GM18498 (cell line): Measurements from ENCODE around the gene SLIT1.

ENCODE experiments used
- ATAC-seq: cut with Tn5 transposase; IDR thresholded peaks from one replicate; pipeline ENCODE4 v1.9.1; 2021; ENCODE audit warnings: mild to moderate bottlenecking, moderate library complexity; ENCODE audit not compliant: unreplicated experiment

SLIT1 gene

DNA sequence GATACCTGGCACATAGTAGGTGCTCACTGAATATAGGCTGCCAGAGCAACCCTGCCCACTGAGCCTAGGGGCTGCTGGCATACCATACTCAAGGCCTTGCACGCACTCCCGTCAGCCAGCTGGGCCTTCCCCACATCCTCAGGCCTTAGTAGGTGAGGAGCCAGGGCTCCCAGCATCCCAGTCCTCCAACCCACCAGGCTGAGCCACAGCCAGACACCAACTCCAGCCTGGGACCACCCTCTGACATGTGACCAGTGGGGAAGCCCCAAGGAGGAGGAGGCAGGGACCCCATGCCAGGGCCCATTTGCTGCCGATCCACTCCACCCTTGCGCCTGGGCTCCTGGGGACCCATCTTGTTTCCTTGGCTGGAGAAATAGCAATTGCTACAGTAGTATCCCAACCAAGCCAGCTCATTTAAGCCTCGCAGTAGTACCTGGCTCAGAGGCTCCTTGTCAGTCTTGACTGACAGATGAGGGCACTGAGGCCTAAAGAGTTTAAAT, 11.4 kb downstream of the SLIT1 start:
- ATAC-seq, result no peak

DNA sequence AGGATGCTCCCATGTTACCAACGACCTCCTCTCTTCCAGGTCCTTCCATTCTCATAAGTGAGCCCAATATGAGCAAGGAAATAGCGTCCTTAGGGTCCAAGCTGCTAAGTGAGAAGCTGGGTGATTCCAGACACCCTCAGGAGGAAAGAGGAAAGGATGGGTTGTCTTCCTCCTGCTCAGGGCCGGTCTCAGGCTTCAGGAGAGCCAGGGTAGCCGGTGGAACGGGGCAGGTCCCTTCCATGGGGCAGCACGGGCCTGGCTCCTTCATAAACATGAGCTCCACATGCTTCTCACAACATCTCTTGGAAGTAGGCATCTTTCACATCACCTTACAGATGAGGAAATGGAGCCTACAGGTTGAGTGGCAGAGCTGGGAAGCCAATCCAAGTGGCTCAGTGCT, 12.7 kb downstream of the SLIT1 start:
- ATAC-seq, result no peak

DNA sequence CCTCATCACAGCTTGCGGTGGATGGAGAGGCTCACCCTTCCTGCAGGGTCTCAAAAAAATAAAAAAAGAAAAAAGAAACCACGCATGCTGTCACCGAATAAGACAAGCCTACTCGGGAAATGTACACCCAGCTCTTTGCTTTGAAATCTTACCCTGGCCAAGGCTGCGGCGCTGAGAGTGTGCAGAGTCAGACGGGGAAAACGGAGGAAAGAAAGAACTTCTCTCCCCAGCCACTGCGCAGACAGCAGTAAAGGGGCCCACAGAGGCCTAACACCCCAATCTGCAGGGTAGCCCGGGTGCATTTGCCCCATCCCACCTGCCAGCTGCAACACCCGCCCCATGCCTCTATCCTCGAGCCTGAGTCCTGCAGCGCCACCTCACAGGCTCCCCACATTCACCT, 14.8 kb downstream of the SLIT1 start:
- ATAC-seq, result no peak

DNA sequence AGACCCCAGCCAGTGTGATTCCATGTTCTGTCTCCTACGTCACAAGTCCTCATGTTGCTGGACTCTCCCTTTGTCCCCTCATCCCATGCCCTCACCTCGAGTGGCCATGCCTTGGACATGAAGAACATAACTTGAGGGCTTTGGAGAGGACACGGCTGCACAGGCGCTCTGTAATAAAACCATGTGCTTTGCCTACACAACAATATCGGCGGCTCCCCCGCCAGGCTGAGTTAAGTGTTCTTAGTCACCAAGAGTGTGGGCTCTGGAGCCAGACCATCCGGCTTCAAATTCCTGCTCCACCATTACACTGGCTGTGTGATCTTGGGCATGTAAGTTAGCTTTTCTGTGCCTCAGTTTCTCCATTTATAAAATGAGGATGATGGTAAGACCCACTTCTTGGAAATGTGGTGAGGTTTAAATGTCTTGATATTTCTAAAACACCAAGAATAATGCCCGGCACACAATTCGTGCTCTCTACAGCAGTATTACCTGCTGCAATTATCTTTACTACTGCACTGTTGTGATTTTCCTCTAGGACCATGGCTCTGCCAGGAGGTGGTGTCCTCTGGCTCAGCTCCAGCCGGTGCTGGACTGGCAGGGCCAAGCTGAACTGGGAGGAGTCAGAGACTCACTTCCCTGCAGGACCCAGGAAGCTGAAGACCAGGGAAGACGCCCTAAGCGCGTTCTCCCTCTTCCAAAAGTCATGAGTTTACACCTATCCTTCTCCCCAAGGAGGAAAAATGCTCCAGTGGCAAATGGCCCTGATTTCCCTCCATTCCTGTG, 15.7 kb downstream of the SLIT1 start:
- no peak for ATAC-seq

DNA sequence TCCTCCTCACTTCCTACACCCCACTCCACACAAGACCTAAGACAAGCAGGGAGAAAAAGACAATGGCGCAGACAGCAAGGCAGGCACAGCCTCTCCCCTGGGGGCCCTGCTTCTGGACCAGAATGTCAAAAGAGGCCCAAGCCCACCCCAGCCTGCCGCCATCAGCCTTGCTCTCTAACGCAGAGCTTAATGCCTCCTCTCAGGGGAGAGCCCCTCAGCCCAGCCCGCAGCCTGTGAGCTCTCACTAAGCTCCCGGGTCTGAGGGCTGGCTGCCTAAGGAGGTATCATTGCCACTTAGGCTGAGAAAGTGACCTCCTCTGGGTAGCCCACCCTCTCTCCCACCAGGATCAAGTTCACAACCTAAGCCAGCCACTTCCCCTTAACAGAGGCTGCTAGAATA, 16.7 kb downstream of the SLIT1 start:
- ATAC-seq, result no peak

DNA sequence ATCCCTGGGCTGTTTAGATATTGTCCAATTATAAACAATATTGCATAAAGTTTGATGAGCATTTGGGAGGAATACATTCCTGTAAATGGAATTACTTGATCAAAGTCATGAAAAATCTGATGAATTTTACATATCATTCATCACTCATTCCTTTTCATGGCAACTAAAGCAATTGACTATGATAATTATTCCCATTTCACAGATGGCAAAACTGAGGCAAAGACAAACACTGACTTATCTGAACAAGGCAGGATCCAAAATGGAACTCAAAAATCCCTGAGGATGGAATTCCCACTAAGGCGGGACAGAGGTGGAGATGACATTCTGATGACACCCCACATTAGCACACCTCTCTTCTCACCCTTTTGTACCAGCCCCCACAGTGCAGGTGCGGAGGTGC, 17.1 kb downstream of the SLIT1 start:
- ATAC-seq, result no peak

DNA sequence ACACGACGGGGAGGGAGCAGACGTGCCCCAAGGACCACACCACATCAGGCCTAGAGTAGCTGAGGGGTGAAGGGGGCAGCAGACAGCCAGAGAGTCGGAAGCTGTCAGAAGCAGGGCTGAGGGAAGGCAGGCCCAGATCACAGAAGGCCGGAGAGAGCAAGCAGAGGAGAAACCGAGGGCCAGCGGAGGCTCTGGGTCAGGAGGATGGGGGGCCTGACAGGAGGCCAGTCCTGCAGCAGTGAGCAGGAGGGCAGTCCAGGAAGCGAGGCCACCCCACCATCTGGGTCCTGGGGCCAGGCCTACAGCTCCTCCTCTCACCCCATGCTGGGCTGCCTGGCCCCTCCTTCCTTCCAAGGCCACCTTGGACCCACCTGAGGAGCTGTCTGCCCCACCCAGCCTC, 20.3 kb downstream of the SLIT1 start:
- no peak for ATAC-seq

DNA sequence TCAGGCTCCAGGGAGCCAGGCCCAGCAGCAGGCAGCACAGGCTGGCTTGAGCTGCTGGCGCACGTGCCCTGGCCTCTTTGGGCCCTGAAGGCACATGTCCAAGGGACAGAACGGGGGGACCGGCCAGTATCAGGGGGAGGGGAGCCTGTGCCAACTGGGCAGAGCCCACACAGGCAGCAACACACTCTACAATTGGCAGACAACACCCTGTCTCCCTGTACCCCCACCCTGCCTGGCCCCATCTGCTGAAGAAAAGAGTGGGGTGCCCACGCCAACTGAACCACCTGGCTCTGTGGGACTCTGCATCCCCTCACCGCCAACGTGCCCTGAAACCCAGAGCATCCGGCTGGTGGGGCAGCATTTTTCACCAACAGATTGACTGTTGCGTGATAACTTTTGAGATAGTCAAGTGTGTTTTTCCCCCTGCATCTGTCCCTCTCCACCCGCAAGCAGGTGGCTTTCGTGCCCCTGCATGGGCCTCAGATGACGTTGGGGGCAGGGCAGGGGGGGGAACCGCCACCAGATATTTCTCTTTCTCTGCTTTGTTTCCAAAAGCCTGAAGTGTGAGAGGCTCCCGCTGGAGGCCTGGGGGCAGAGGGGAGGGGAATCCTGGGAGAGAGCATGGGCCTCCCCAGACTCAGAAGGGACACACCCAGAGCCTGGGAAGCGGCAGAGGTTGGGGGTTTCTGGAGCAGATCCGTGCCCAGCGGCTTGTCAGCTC, 21.8 kb downstream of the SLIT1 start:
- ATAC-seq, result no peak

DNA sequence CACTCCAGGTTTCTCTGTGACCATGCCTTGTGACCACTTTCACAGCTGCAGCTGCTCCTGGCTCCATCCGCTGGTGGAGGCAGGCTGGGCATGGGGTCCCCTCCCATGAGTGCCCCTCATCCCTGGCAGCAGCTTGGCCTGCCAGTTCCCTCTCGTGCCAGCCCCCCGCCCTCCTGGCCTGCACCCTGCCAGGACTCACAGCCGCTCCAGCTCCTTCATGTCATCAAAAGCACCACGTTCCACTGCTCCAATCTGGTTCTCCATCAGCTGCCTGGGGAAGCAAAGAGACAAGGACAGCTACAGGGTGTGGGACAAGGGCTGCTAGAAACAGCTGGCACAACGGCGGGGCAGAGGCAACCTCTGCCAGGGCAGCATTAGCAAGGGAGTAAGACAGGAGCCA, 22.6 kb downstream of the SLIT1 start:
- no peak for ATAC-seq

DNA sequence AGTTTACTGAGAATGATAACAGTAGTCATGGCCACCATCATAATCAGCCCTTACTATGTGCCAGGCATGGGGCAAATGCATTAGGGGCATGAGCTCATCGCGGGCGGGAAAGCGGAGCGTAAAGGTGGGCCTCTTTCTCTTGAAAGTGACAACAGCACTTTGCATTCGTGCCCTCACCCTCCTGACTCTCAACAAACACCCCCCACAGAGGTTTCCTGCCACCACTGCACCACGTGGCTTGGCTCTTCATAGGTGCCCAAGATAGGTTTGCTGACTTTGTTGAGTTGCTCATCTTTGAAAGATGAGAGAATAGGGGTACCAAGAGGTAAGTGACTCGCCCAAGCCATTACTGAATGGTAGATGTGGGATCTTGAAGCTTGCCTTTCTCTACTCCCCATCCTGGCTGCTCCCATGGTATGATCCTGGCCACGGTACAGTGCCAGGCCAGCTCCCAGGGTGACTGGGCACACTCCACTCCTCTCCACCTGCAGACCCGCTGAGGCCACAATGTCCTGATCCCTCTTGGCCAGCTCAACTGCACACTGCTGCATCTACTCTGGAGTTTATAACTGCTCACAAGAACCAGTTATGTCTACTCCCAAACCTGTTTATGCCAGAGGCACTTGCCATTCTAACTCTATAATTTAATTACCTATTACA, 26.0 kb downstream of the SLIT1 start:
- no peak for ATAC-seq

DNA sequence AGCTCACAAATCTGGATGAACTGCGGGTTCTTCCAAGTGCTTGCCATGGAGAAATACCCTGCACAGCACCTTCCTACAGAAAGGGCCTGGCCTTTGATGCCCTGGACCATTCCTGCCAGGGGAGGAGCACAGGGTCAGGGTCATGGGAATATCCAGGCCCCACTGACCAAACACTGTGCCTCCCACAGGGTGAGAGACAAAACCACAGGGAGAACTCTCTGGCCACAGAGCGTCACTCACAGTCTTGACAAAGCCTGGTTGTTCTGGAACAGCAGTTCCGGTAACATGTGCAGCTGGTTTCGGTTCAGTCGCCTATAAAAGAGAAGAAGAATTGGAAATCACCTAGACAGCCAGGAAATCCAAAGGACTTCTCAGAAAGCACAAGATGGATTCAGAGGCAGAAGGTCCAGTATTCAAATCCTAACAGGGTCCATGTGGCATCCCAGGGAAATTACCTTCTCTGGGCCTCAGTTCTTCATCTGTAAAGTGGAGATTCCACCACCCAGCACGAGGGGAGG, 28.1 kb downstream of the SLIT1 start:
- no peak for ATAC-seq

DNA sequence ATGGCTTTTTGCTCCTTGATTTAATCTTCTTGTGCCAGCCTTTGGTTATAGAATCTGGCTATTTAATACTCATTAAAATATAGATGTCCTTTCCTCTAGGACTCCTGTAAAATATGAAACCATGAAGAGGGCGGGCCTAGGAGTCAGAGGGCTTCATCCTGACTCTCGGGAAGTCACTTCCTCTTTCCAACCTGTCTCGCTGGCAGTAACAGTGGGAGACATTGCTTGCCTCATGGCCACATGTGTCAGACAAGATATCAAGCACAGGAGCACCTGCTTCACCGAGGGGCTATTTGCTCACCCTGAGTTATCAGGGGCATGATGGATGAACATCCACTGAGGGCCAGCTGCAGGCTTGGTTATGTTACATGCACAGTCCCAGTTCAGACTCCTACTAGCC, 31.0 kb downstream of the SLIT1 start:
- ATAC-seq, result no peak

DNA sequence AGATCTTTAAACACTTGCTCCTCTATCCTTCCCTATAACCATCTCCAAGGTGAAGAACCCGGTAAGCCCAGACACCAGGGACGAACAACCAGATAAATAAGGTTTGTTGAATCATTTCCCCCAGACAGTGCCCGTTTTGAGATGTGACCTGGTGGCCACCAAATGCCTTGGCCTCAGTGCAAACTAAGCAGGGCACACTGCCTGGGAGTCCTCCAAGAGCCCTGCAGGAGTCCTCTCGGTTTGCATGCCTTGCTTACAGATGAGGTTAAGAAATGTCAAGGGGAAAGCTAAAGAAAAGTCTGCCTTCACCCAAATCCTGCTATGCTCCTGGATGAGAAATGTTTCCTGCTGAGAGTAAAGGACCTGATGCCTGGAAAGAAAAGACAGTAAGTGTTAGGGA, 31.6 kb downstream of the SLIT1 start:
- ATAC-seq, result no peak

DNA sequence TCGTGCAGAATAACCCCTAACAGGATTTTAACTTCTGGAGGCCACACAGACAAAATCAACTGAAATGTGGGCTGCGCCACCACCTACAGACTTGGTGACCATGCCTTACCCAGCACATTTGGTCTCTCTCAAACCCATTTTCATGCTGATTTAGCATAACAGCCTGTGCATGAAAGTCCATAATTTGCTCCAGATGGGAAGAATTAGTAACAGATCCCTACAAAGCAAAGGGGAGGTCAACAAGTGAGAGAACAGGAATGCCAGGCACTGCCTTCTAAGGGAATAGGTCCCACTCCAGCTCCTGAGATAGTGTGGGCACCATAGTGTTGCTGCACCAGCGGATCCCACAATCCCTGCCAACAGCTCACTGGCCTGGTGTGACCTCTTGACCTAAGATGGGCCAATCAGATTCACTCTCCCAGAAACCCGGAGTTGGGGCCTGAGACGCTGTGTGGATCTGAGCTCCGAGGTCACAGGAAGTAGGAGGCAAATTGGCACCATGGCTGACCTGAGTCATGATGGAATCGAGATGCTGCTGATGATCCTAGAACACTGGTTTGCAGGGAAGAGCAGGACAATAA, 32.4 kb downstream of the SLIT1 start:
- no peak for ATAC-seq

DNA sequence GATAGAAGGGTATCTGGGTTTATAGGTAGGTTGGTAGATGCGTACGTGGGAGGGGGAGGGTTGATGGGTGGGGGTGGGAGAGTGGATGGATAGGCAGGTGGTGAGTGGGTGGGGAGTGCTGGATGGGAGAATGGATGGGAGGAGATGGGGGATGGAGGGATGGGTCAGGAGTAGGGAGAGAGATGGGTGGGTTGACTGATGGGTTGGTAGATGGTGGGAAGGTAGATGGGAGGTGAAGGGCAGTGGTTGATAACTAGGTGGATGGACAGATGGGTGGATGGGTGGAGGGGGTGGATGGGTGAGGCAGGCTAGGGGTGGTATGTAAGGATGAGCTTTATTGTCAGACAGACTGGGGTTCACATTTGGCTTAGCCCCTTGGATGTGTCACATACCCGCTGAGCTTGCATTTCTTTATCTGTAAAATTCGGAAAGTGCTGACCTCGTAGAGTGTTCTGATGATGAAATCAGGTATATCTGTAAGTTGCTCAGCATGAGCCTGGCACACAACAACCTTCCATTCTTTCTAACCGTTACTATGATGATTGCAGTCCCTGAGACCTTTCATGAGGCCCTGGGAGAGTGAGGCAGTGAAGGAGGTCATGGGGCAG, 34.3 kb downstream of the SLIT1 start:
- no peak for ATAC-seq

DNA sequence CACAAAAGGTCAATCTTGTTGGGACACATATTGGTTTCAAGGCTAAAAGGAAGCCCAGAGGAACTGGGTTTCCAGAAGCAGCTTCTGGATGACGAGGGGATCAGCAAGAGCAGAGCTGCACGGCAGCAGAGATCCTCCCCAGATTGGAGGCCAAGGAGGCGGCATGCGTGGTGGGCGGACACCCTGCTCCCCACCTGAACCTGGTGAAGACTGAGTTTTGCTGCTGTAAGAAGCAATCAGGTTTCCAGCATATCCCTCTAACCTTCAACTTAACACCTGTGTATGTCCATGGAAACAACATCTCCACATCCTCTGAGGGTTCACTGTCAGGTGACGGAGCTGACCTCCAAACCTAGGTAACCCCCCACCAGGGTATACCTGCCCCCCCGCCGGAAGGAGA, 35.1 kb downstream of the SLIT1 start:
- ATAC-seq, result no peak

DNA sequence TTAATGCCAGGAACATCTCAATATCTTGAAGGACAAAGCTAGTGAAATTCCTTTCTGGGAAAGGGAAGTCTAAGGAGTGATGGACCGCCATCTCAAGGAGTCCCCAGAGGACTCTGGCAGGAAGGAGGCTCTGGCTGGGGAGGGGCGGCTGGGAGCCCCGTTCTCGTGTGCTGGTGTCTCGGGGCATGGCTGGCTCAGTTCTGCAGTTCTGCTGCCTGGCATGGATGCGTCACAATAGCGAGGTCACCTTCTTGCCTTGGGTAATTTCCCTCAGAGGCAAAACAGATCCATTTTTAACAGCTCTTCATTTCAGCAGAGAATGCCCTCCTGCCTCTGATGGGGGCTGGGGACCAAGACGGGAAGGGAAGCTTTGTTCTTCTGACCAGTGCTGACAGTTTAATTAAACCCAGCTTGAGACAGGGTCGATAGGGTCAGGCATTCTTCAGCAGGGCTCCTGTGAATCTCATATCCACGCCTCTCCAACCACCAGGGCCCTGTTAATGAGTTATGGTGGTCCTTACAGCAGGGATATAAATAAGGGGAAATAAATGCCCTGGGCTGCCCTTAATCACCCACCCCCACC, 35.7 kb downstream of the SLIT1 start:
- ATAC-seq, result no peak

DNA sequence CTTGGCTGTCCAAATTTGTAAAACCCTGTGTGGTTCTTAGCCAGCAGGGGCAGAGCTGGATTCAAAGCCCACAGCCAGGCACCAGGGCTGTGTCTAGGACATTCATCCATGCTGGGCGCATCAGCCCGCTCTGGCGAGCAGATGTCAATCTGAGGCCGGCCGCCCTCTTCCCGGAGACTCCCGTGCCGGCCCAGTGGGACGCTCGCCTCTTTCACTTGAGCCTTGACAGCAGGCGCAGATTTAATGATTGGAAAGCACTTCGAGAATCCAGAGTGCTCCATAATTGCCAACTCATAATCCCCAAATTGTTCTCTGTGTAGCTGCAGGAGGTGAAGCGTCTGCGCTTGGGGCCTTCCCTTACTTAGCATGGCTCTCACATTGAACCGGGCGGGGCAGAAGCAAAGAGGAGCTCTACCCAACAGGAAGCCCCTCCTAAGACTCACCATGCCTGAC, 36.7 kb downstream of the SLIT1 start:
- ATAC-seq, result no peak

DNA sequence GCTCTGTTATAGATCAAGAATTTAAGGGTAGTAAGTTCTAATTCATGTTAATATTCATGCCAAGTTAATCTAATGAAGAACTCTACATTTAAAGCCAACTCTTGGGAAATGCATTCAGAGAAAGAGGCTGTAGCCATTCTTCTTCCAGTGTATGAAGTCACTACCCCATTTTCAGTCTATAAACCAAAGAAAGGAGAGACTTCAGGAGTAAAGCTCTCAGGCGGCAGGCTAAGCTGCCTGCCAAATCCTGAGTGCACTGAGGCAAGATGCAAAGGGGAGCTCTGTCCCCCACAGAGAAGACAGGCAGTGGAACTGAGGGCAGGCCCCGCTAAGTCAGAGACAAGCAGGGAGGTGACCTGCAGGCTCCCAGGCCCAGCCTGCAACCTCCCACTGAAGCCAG, 41.5 kb downstream of the SLIT1 start:
- ATAC-seq, result no peak

DNA sequence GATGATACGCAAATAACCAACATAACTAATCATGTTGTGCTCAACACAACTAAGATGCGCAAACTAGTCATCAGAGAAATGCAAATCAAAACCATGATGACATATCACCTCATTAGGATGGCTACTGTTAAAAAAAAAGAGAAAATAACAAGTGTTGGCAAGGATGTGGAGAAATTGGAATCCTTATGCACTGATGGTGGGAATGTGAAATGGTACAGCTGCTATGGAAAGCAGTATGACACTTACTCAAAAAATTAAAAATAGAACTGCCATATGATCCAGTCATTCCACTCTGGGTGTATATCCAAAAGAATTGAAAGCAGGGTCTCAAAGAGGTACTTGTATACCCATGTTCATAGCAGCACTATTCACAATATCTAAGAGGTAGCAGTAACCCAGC, 42.9 kb downstream of the SLIT1 start:
- ATAC-seq, result no peak
